ENCODE data around the gene PDZD4. TPM values are rescaled to one million over a fixed set of nuclear protein-coding genes. Genes with fewer than 3 reads are reported as not detected.

PDZD4 gene
- total RNA-seq, 1 experiment from 2014 or later: 120 TPM

GRCh38 chrX:153763298-153763932 is 66.9 kb downstream of the PDZD4 start:
- peaks cover 3% of the 10 kb centered on the region; the same call in 1 of the 2 replicates for H3K4me1 Mint-ChIP-seq
- H3K4me3 Mint-ChIP-seq: no peak overlapping the region
- TF ChIP-seq SP1 (CRISPR knock-in tag; conservative IDR thresholded peaks at IDR 0.05): no peak
- TF ChIP-seq ERG (CRISPR knock-in tag; IDR thresholded peaks at IDR 0.05): no peak
- no peak for TF ChIP-seq CREB1 (CRISPR knock-in tag; IDR thresholded peaks at IDR 0.05)
- TF ChIP-seq, protein P1, sequence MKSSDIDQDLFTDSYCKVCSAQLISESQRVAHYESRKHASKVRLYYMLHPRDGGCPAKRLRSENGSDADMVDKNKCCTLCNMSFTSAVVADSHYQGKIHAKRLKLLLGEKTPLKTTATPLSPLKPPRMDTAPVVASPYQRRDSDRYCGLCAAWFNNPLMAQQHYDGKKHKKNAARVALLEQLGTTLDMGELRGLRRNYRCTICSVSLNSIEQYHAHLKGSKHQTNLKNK (CRISPR knock-in tag; IDR thresholded peaks at IDR 0.05): no peak
- TF ChIP-seq FOXP4 (CRISPR knock-in tag; IDR thresholded peaks at IDR 0.05): no peak
- no peak for TF ChIP-seq ELF4 (CRISPR knock-in tag; IDR thresholded peaks at IDR 0.05; ENCODE audit: low read depth)
- no peak for TF ChIP-seq RELA (CRISPR knock-in tag; IDR thresholded peaks at IDR 0.05; ENCODE audit: borderline replicate concordance)
- no peak overlapping the region for H3K27ac Mint-ChIP-seq
- ATAC-seq (no peak), DNase-seq (ENCODE audit: low spot score) (no peak)
- H3K27me3 Mint-ChIP-seq (ENCODE audit: low read depth): no peaks in the 10 kb centered on the region
- POLR2A ChIA-PET: no interaction called here
- H3K36me3 Mint-ChIP-seq: no peaks in the 10 kb centered on the region
- no peaks in the 10 kb centered on the region for H3K9me3 Mint-ChIP-seq
- CTCF ChIA-PET: interaction anchor here (0.6 to 1.6 kb wide), 3 partner anchors 18 to 184 kb away, joined by 3 to 5 read pairs (median 3); no protein-coding TSS in a partner anchor

DNA sequence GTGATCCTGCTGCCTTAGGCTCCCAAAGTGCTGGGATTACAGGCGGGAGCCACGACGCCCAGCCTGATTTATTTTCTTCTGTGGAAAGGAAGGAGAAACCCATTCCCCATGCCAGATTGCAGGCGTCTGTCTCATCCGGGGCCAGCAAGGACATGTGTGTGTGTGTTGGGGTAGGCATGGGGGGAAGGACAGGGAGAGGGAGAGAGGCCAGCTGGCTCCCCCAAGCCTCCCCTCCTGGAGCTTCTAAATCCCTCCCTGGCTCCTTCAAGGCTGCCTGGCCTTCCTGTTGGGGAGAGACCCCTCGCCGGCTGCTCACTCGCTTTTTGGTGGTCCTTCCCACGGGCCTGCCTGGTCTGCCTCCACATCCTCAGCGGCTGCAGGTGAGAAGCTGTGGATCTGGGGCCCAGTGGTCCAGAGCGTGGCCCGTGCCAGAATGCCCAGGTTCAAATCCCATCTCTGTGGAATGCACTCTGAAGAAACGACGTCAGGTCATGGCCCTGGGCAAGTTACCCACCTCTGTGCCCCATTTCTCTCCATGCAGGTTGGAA is 67.6 kb downstream of the PDZD4 start:
- H3K4me1 Mint-ChIP-seq: peaks cover 3% of the 10 kb centered on the region; the same call in 1 of the 2 replicates
- TF ChIP-seq TEAD1 (CRISPR knock-in tag; IDR thresholded peaks at IDR 0.05) (no peak), ESRRA (CRISPR knock-in tag; IDR thresholded peaks at IDR 0.05; ENCODE audit: borderline replicate concordance) (no peak), FOXJ3 (CRISPR knock-in tag; IDR thresholded peaks at IDR 0.05; ENCODE audit: borderline replicate concordance) (no peak), ERG (CRISPR knock-in tag; IDR thresholded peaks at IDR 0.05) (no peak), AR (CRISPR knock-in tag; IDR thresholded peaks at IDR 0.05) (no peak), ZNF263 (CRISPR knock-in tag; IDR thresholded peaks at IDR 0.05; ENCODE audit: low read depth) (no peak), CREM (CRISPR knock-in tag; IDR thresholded peaks at IDR 0.05) (no peak), JAZF1 (CRISPR knock-in tag; IDR thresholded peaks at IDR 0.05) (no peak)
- TF ChIP-seq, protein P2, sequence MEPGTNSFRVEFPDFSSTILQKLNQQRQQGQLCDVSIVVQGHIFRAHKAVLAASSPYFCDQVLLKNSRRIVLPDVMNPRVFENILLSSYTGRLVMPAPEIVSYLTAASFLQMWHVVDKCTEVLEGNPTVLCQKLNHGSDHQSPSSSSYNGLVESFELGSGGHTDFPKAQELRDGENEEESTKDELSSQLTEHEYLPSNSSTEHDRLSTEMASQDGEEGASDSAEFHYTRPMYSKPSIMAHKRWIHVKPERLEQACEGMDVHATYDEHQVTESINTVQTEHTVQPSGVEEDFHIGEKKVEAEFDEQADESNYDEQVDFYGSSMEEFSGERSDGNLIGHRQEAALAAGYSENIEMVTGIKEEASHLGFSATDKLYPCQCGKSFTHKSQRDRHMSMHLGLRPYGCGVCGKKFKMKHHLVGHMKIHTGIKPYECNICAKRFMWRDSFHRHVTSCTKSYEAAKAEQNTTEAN (CRISPR knock-in tag; IDR thresholded peaks at IDR 0.05): no peak
- ATAC-seq (no peak), DNase-seq (ENCODE audit: low spot score) (no peak)
- no peak overlapping the region for H3K27ac Mint-ChIP-seq
- H3K9me3 Mint-ChIP-seq: no peaks in the 10 kb centered on the region
- no peaks in the 10 kb centered on the region for H3K27me3 Mint-ChIP-seq (ENCODE audit: low read depth)
- ChIA-PET CTCF (interaction anchor here (1.5 to 1.6 kb wide), 2 partner anchors 18 to 184 kb away, joined by 3 to 5 read pairs; no protein-coding TSS in a partner anchor), POLR2A (no interaction called here)
- H3K4me3 Mint-ChIP-seq: no peak overlapping the region
- no peaks in the 10 kb centered on the region for H3K36me3 Mint-ChIP-seq

All from WTC11 (cell line).